K562 (cell line): ENCODE results near the gene STK16. TPM values are rescaled to one million over a fixed set of nuclear protein-coding genes. Genes with fewer than 3 reads are reported as not detected.
A peak's percentile ranks its signal among the peaks of the same experiment; 100 is the strongest.

Experiments
- EGR1 ChIP-seq: fragments of 450-650 bp; conservative IDR thresholded peaks from 2 replicates; pipeline ENCODE4 v1.6.1; 2017; ENCODE audit warnings: mild to moderate bottlenecking
- RNF2 ChIP-seq: sonication (generic); IDR thresholded peaks from 2 replicates; pipeline ENCODE4 v1.6.1; 2016
- TSC22D4 ChIP-seq: fragments of 450-650 bp; IDR thresholded peaks from 2 replicates; pipeline ENCODE4 v1.6.1; 2016; ENCODE audit warnings: missing genetic modification characterization, missing biosample characterization, control low read depth
- ZBTB40 ChIP-seq, 2 experiments: fragments of 450-650 bp in 1 of 2; sonication (generic) in 1 of 2; formaldehyde crosslinking in 1 of 2; IDR thresholded peaks; 2 replicates each; pipeline versions ENCODE4 v1.7.1 to v1.9.0; 2016 to 2022; ENCODE audit warnings: inconsistent platforms in 1 of 2, mild to moderate bottlenecking in 1 of 2, missing genetic modification reagents in 1 of 2
- ZNF324 ChIP-seq: fragments of 250-450 bp; sonication (Bioruptor Pico); IDR thresholded peaks from 2 replicates; pipeline ENCODE4 v1.4.0; 2020; ENCODE audit warnings: mild to moderate bottlenecking
- polyA plus RNA-seq, 8 experiments: library from polyadenylated mRNA; depleted of rRNA in 4 of 8; stranded (reverse) in 5 of 8; unstranded in 3 of 8; fragments of >200 nt; fragmentation: Nextera tagmentation in 2 of 8; fragmentation: Illumina TruSeq in 1 of 8; extraction: Ambion mirVana in 2 of 8; extraction: Trizol in 1 of 8; gene quantifications; 2 replicates each; pipeline versions ENCODE4 v1.2.1 to v1.2.3, GENCODE V29; 2011 to 2014; ENCODE audit warnings: inconsistent platforms in 1 of 8, missing spikeins in 1 of 8
- total RNA-seq, 7 experiments: library from RNA; depleted of rRNA in 6 of 7; stranded (reverse); fragments of >200 nt in 6 of 7; fragmentation: Illumina TruSeq in 2 of 7; extraction: Trizol in 2 of 7; gene quantifications; 2 replicates each; pipeline versions ENCODE4 v1.2.1 to v1.2.3, GENCODE V29; 2011 to 2021; ENCODE audit warnings: low replicate concordance in 1 of 7

The STK16 gene
- total and polyA plus RNA-seq, 9 of the 15 experiments (the other 6 are each of a cell fraction or from before 2014, with no cell fraction given), result 5.4 to 36.2 (median 17.8) TPM

DNA sequence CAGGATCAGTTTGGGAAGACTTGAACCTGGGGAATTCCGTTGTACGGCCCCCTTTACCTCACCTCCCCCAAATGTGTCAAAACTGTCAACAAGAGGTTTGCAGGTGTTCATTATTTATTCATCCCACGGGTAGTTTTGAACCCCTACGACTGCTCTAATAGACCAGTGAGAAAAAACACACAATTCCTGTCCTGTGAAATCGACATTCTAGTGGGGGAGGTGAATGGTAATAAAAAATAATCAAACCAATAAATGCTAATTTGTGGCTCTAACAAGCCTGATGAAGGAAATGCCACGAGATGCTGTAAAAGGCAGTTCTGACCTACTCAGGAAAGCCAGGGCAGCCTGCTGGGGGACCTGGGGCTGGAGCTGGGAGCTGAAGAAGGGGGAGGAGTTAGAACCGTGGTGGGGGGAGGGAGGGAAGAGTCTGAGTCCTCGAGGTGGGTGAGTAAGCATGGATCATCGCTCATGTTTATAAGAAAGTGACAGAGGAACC lies 33.4 kb downstream of the STK16 start (continued):
- TF ChIP-seq ZBTB40 (IDR thresholded peaks at IDR 0.05) (peak; percentile 61; the same call in 1 of the 2 replicates), ZBTB40 (CRISPR knock-in tag; IDR thresholded peaks at IDR 0.05) (no peak), EGR1 (no peak; the same call in 1 of the 2 replicates), TSC22D4 (no peak), RNF2 (no peak), ZNF324 (CRISPR knock-in tag) (no peak)
